Breast epithelium (tissue), 4 donors: ENCODE data around the gene RPP25. TPM values are rescaled to one million over a fixed set of nuclear protein-coding genes. Genes with fewer than 3 reads are reported as not detected.

Experiments used
- DNase-seq, 2 donors: peaks; one replicate each; pipeline ENCODE4 v3.0.0-alpha.2; 2019; ENCODE audit warnings: low spot score in 2 of 2
- H3K27ac ChIP-seq, 2 donors: fragments of 200-600 bp; sonication (generic) in 1 of 2; one replicate each; pipeline ENCODE4 v1.5.1; 2016 to 2019; ENCODE audit warnings: mild to moderate bottlenecking in 1 of 2
- H3K27me3 ChIP-seq, 2 donors: fragments of 200-600 bp; sonication (generic) in 1 of 2; one replicate each; pipeline versions ENCODE4 v1.5.1 to v1.6.0; 2017 to 2019; ENCODE audit warnings: control low read depth in 1 of 2, mild to moderate bottlenecking in 1 of 2
- H3K36me3 ChIP-seq: fragments of 200-600 bp; one replicate; pipeline ENCODE4 v1.5.1; 2019
- H3K4me1 ChIP-seq, 2 donors: fragments of 200-600 bp; sonication (generic); one replicate each; pipeline ENCODE4 v1.5.1; 2016 to 2019; ENCODE audit warnings: control low read depth in 1 of 2
- H3K4me3 ChIP-seq, 3 donors: fragments of 200-600 bp; sonication (generic); 1 replicate in 2 of 3; 2 replicates in 1 of 3; pipeline ENCODE4 v1.5.1; 2016 to 2019; ENCODE audit warnings: mild to moderate bottlenecking in 3 of 3, moderate library complexity in 2 of 3
- H3K9me3 ChIP-seq, 2 donors: fragments of 200-600 bp; sonication (generic) in 1 of 2; one replicate each; pipeline ENCODE4 v1.5.1; 2016 to 2019; ENCODE audit warnings: control low read depth in 1 of 2
- CTCF ChIP-seq, 3 donors: fragments of 450-650 bp; IDR thresholded peaks; one replicate each; pipeline ENCODE4 v1.5.1; 2016 to 2017; ENCODE audit warnings: antibody characterized with exemption in 3 of 3, mild to moderate bottlenecking in 3 of 3, moderate library complexity in 3 of 3
- POLR2A ChIP-seq: fragments of 450-650 bp; IDR thresholded peaks from one replicate; pipeline ENCODE4 v1.6.1; 2016; ENCODE audit warnings: antibody characterized with exemption, mild to moderate bottlenecking, moderate library complexity
- POLR2AphosphoS5 ChIP-seq, 3 donors: sonication (generic); formaldehyde crosslinking; IDR thresholded peaks; one replicate each; pipeline ENCODE4 v1.6.1; 2017; ENCODE audit warnings: antibody characterized with exemption in 3 of 3
- intact Hi-C: fragments of 100-400 bp; cut with DNase I; formaldehyde crosslinking; loops from one replicate; pipeline ENCODE4 v1.15.1; 2023; ENCODE audit warnings: low total_unique reads
- total RNA-seq, 3 donors: library from RNA; depleted of rRNA; stranded (reverse); fragments of >200 nt; gene quantifications; one replicate each; pipeline ENCODE4 v1.1.0, GENCODE V29; 2016

Gene RPP25
- total RNA-seq, 3 donors from 2014 or later, result 7.6 to 17.1 (median 13.1) TPM

GRCh38 chr15:74978077-74978476 is 21.5 kb upstream of the RPP25 start:
- DNase-seq, result no peak
- H3K4me3 ChIP-seq, result no peak overlapping the region
- intact Hi-C loops, result no loop called here
- no peak overlapping the region for H3K27ac ChIP-seq
- H3K4me1 ChIP-seq, result no peaks in the 10 kb centered on the region
- H3K36me3 ChIP-seq, result no peaks in the 10 kb centered on the region
- no peaks in the 10 kb centered on the region for H3K9me3 ChIP-seq
- H3K27me3 ChIP-seq, result no peaks in the 10 kb centered on the region
- no peak for TF ChIP-seq POLR2AphosphoS5 (IDR thresholded peaks at IDR 0.05)
- TF ChIP-seq CTCF (IDR thresholded peaks at IDR 0.05), result no peak
- TF ChIP-seq POLR2A, result no peak

GRCh38 chr15:74977599-74977998 is 21.0 kb upstream of the RPP25 start:
- Histone ChIP-seq H3K27me3 (no peaks in the 10 kb centered on the region), H3K27ac (no peak overlapping the region), H3K4me1 (no peaks in the 10 kb centered on the region), H3K4me3 (no peak overlapping the region), H3K36me3 (no peaks in the 10 kb centered on the region), H3K9me3 (no peaks in the 10 kb centered on the region)
- intact Hi-C loops, result no loop called here
- no peak for DNase-seq
- no peak for TF ChIP-seq POLR2A
- TF ChIP-seq POLR2AphosphoS5 (IDR thresholded peaks at IDR 0.05), result no peak
- no peak for TF ChIP-seq CTCF (IDR thresholded peaks at IDR 0.05)

GRCh38 chr15:74976159-74976558 is 19.6 kb upstream of the RPP25 start:
- intact Hi-C loops, result no loop called here
- Histone ChIP-seq H3K36me3 (no peaks in the 10 kb centered on the region), H3K4me3 (no peak overlapping the region), H3K27me3 (no peaks in the 10 kb centered on the region), H3K4me1 (no peaks in the 10 kb centered on the region), H3K9me3 (no peaks in the 10 kb centered on the region), H3K27ac (no peak overlapping the region)
- no peak for DNase-seq
- TF ChIP-seq POLR2AphosphoS5 (IDR thresholded peaks at IDR 0.05), result no peak
- TF ChIP-seq CTCF (IDR thresholded peaks at IDR 0.05), result no peak
- TF ChIP-seq POLR2A, result no peak

- intact Hi-C loops, result no loop called here
- Histone ChIP-seq H3K4me3 (no peak overlapping the region), H3K9me3 (no peaks in the 10 kb centered on the region), H3K36me3 (no peaks in the 10 kb centered on the region), H3K4me1 (no peaks in the 10 kb centered on the region), H3K27ac (no peak overlapping the region), H3K27me3 (no peaks in the 10 kb centered on the region)
- DNase-seq, result no peak
- no peak for TF ChIP-seq CTCF (IDR thresholded peaks at IDR 0.05)
- no peak for TF ChIP-seq POLR2A
- TF ChIP-seq POLR2AphosphoS5 (IDR thresholded peaks at IDR 0.05), result no peak
Measured at GRCh38 chr15:74967670-74968069, 11.1 kb upstream of the RPP25 start.

- H3K27ac ChIP-seq, result peak overlapping the region in 1 of 2 donors; percentile 32
- intact Hi-C loops, result loop anchor here (2.0 kb wide), 1 partner anchor 64 kb away; no protein-coding TSS in a partner anchor
Measured at GRCh38 chr15:74964794-74965193, 8.2 kb upstream of the RPP25 start.

More at GRCh38 chr15:74964794-74965193, 8.2 kb upstream of the RPP25 start:
- H3K4me1 ChIP-seq, result no peaks in the 10 kb centered on the region
- no peaks in the 10 kb centered on the region for H3K36me3 ChIP-seq
- no peak overlapping the region for H3K4me3 ChIP-seq
- H3K9me3 ChIP-seq, result no peaks in the 10 kb centered on the region
- H3K27me3 ChIP-seq, result no peaks in the 10 kb centered on the region
- no peak for DNase-seq
- no peak for TF ChIP-seq CTCF (IDR thresholded peaks at IDR 0.05)
- TF ChIP-seq POLR2A, result no peak
- TF ChIP-seq POLR2AphosphoS5 (IDR thresholded peaks at IDR 0.05), result no peak
